Stimulated activated CD8-positive, alpha-beta memory T cell treated with anti-CD3 and anti-CD28 coated beads, Interleukin-7, amount 100 ng/mL, for 24 hours (primary cell): ENCODE measurements around the gene CD9.

Experiments used
- DNase-seq: peaks from one replicate; pipeline ENCODE4 v3.0.0-alpha.2; 2020; ENCODE audit warnings: low read depth

The CD9 gene

DNA sequence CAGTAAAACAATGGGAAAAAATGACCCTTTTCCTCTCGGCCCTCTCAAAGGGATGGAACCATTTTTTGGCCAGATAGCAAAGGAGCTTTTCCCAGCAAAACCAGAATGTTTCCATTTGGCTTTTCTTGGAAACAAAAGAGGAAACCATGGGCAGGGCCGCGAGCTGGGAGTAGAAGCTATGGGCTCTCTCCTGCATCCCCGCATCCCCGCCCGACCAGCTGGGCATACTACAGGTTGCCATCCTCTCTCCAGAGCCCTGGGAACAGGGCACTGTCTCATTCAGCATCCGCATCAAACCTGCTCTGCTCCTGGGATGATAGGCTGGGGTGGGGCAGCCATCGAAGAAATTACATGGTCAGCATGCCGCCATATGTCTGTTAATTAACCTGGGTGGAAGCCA lies 20.9 kb downstream of the CD9 start:
- DNase-seq: no peak

DNA sequence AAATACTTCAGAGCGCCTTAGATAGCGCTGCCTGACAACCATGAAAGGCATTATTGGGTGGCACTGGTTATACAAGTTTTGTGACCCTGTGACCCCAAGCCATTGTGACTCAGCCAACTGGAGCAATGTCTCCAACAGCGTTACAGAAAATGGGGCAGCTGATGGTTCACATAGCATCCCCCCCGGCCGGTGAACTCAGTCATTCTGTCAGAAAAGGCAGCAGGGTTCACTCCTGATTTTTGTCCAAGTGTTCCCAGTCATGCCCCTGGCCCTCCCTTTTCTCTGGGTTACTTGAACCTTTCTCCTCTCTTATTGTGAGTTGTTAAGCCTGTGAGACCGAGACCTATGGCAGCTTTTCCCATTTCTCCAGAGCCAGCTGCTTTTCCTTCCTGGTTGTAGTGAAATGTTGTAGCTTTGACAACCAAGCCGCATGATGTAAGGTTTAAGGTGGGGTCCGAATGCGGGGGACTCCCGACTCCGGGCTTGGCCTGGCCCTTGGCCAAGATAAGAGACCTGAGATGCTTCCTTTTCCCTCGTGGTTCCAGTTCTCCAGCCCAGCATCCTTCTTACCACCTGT lies 22.0 kb downstream of the CD9 start:
- no peak for DNase-seq

DNA sequence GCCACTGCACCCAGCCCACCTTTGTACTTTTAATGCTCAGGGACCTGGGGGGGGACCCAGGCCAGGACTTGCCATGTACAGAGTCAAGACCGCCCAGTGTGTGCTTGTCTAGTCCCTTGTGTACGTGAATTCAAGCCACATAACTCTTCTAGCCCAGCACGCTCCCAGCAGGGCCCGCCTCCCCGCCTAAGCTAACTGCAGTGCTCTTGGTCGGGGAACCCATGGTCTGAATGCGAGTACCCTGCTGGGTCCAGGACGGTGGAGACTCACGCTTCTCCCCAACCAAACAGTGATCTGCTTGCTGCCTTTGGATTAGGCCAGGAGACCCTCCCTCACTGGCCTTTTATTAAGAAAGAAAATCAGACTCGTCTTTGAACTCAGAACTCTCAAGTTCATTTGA lies 23.3 kb downstream of the CD9 start:
- no peak for DNase-seq

DNA sequence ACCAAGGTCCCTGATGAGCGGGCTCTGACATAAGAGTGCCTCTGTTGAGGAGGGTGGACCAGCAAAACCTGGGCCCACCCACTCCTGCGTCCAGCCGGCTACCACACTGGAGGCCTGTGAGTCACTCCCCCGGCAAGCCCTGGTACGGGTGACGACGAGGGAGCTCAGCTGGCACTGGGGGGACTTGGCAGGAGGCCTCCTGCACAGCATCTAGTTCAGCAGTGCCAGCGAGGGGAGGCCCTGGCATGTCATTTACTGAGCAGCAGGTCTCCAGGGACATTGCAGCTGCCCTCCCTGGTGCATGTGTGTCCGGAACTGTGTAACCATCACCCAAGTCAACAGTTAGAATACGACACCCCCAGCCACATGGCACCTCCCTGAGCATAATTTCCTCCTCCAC lies 24.4 kb downstream of the CD9 start:
- no peak for DNase-seq

DNA sequence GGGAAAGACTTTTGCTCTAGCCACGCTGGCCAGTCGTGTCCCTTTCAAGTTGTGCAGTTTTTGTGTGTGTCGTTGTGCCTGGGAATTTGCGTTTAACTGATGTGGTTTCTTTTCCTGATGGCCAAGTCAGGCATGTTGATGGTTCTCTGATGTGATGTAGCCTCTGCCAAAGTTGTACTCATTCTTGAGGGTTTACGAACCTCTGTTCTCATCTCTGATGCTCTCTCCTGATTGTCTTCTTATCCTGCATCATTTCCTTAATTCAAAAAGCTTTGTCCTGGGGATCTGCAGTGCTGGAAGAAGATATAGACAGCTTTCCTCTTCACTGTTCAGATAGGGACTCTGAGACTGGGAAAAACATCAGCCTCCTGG lies 25.4 kb downstream of the CD9 start:
- DNase-seq: no peak

DNA sequence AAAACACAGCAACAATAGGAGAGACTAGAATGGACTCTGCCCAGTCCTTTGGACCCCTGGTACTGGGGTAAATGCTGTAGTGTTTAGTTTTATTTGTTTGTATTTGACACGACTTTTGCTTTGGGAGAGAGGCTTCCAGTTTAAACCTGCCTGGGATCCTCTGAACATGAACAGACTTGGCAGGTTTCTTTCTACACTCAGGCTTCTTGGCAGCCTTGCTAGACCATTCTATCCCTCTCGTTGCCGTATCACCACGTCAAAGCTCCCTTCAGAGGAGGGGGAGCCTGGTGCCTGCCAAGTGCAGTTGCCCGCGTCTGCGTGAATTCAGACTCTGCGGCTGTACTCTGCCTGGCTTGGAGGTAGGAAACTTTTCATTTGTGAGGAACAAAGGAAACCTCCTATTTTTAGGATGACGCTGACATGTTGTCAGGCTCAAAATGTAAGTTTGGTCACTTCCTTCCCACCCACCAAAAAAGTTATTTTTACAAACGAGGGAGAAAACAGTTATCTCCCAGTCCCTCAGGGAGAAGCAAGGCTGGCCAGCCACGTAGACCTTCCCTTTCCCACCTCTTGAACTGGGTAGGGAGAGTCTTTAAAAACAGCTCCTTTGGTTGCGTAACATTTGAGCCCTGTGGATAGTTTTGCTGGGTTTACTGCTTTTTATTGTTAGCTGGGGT lies 25.9 kb downstream of the CD9 start:
- no peak for DNase-seq

DNA sequence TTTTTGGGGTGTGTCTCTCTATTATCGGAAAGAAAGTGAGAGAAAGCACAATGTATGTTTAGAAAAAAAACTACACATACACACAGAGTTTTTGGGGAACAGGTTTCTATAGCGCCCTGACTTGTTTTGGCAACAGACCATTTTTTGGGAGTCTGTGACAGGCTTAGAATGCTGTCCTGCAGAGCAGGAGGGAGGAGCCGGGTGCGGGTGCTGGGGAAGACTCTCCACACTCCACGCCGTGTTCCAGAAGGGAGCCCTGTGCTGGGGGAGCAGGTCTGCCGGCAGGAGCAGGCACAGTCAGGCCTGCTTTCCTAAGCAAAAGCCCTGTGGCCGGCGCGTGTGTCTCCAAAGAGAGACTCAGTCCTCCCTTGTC lies 26.5 kb downstream of the CD9 start:
- no peak for DNase-seq

DNA sequence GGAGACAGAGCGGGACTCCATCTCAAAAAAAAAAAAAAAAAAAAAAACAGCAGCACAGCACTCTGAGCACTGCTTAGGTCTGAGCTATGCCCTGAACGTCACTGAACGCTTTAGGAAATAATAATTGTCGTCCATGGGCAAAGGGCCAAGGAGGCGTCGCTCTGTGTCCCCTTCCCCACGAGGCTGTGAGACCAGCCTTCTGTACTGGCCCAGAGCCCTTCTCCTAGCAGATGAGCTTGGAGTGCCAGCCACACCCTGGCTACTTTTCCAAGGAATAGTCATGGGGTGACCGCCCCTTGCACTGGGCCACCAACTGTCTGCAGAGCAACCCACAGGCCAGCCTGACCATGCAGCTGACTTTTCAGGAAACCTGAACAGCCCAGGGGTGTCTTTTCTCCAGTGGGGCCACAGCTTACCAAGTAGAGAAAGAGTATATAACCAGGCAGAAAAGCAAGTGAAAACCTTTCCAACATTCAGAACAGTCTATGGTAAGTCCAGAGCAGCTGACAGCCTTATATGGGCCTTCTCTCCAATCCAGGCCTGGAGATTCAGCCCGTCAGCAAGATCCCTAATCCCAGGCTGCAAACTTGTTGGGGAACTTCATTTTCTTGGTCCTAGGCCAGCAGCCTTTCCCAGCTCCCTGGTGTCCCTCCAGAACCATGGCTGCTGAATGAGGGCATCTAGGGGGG lies 28.5 kb downstream of the CD9 start:
- DNase-seq: no peak

DNA sequence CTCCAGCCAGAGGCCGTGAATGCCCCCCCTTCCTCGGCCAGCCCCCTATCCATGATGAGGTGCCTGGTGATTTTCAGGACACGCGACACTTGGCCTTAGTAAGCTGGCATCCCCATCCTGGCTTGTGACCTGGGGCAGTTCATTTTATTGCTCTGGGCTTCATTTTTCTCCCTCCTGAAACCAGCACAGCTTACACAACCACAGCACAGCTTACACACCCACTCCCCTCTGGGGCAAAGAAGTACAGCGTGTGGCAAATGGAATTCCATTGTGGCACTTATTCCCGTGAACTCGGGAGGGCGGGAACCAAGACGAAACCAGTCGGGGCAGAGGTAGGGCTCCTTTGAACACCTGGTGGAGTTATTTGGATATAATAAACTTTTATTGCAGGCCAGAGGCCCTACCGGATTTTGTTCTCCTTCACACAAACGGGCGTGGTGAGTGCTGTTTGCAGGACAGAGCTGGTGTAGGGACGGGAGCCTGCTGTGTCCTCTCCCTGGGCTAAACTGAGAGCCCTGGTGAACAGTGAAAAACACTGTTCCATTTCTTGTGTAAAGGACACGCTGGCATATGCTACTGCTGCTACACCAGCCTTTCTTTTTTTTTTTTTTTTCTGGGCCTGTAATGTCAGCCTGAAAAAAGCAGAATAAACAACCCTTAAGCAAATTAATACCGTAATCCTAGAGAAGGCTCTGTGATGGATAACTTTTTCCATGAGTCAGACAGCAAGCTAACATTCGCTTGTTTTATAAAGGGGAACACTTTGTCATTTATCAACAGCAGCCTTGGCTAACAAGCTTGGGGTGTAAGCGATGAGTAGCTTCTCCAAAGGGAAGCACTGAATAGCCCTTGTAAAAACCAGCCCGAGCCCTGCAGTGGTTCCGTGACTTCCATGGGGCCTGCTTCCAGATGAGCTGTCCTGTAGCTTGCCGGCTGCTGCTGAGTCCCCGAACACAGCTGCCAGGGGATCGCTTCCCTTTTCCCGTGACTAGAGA lies 29.3 kb downstream of the CD9 start:
- no peak for DNase-seq

DNA sequence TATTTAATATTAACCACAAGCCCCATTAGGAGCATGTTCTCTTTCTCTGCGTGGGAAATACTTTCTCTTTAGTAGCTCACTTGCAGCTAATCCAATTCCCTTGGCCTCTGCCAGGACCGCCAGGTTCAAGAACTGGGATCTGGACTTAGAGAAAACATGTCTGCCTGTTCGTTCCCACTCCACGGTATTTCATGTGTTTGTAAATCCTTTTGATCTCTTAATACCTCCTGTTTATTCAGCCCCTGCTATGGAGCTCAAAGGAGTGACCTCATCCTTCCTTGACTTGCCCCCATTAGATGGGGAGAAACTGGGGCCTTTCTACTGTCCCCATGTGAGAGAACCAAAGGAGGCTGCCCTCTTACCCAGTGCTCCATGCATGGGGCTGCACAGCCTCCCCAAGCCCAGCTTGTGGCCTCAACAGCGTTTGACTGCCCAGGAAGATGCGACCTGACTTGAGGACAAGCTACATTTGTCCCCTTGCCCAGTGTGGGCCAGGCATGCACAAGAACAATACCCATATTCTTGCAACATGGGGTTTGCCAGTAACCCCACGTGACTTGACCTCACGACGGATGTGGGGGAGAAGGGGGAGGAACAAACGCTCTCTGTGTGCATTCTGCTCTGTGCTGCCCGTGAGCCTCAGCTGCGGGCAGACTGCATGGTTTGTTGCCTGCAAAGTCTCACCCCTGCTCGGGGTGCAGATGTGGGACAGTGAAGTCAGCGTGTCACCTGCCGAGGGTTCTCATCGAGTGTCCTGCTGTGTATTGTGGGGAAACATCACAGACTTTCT lies 30.3 kb downstream of the CD9 start:
- peak; percentile 40 for DNase-seq

DNA sequence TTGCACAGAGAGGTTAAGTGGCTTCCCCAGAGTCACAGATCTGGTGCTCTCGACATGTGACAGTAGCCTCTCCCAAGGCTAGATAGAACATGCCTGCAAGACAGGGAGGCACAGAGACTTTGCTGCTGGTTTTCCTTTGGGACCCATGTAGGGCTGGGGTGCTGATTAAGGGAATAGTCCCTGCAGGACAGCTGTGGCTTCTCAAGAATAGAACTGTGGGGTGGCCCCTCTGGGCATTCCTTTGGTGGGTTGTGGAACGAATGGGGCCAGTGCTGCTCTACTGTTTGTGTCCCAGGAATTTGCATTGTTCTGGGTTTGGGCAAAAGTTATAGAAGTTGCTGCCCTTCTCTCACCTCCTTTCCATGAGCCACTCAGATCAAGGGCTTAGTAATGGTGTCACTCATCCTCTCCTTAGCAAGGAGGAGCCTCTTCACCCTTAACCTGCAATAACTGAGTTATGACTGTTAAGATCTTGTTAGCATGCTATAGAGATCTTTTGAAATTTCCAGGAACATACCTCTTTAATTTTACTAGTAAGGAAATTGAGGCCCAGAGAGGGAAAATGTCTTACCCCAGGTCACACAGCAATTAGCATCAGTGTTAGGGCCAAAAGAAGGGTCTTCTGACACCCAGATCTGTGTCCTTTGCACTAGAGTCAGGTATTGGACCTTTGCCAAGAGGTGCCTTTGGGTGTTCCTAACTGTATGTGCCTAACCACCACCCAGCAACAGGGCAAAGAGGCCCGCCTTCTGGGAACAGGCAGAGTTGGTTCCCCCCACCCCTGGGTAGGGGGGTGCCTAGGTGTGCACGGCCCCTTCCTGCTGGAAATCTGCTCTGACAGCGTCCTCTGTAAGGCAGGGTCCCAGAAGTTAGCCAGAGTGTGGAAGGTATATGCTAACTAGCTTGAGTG lies 31.4 kb downstream of the CD9 start:
- DNase-seq: no peak

DNA sequence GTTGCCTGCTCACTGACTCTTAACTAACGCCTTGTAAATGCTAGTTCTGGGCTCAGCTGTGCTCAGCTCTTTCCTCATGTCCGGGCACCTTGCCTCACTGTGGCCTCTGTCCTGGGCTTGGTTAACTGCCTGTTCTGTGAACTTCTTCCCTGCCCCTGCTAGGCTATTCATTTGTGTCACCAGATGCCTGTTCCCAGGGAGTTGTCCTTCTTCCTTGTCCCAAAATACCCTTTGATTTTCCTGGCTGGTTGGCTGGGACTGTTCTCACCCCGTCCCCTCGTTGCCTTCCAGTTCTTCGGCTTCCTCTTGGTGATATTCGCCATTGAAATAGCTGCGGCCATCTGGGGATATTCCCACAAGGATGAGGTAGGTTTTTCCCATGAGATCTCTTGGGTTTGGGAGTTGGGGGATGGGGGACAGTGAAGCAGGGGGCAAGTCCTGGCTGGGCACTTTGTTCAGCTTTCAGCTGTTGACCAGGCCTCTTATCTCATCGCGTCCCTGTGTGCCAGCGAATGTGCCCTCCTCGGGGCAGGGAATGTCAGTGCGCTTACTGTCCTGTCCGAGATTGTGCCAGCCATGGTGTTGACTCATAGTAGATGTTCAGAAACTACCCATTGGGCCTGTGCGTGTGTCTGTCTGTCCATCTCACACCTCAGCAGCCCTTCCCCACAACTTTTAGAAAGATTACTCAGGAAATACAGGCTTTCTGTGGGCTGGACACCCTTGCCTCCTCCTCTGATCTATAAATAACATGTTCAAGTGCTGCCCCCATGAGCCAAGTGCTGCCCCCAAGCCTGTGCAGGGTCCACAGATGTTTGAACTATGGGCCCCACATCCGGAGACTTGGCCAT lies 33.1 kb downstream of the CD9 start:
- no peak for DNase-seq

DNA sequence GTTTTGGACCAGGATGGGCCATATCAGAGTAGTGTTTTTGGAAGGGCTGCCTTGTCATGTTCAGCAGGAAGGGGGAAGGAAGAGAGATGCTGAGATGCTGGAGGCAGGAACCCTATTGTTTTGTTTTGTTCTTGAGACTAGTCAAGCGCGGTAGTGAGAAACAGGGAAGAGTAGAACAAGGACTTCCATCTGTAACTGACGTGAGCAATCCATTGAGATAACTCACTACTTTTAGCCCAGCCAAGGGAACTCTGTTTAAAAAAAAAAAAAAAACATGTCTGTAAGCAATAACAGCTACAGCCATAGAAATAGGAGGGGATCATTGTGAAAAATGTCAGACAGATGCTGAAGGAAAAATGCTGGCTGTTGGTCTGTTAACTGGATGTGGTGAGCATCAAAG lies 34.0 kb downstream of the CD9 start:
- DNase-seq: no peak

DNA sequence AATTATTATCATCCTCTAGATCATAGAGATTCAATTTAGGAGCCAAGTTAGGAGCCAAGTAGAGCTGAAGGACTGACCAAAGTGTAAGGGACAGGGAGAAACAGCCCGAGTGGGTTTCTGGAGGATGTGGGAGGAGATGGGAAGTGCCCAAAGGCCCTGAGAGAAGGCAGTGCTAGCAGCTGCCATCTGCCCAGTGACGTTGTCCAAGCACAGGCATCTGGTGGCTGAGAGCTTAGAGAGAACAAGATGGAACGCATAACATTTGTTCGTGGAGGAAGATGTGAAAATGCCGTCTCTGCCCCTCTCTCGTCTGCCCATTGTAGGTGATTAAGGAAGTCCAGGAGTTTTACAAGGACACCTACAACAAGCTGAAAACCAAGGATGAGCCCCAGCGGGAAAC lies 34.7 kb downstream of the CD9 start:
- no peak for DNase-seq

DNA sequence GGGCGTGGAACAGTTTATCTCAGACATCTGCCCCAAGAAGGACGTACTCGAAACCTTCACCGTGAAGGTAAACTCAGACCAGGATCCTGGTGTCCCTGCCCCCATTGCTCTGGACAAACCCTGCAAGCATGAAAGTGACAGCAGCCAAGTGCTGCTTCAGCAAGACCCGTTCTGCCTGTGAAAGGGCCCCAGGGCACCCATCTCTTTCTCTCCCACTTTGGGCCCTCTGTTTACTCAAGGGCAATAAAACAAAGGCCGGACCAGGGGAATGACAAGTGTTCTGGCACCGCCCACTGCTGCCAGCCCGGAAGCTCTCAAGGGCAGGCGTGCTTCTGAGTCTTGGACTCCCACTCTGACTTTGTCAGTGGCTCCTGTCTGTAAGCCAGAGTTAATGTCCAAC lies 35.3 kb downstream of the CD9 start:
- DNase-seq: no peak

DNA sequence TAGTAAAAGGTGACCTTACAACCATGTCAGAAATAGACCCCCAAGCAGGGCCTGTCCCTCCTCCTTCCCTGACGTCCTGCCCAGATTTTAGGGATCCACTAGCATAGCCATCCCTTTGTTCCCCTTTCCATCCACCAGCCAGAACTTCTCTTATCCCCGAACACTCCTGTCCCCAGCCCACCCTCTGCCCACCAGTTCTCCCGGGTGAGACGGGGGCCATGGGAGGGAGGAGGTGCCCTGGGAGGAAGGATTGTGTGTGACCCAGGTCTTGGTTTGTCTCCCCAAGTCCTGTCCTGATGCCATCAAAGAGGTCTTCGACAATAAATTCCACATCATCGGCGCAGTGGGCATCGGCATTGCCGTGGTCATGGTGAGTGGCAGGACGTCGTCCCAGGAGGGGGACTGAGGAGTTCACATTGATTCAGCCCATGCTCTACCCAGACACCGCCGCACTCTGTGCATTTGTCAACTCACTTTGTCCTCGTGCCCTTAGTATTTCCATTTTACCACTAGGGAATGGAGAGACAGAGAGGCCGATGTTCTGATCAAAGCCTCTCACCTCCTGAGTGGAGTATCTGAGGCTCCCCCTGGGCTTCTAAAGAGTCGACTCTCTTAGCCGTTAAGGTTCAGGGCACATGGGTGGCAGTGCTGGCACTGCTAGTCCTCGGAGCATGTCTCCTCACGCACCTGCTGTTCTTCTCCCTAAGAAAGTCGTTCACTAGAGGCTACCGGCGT lies 35.9 kb downstream of the CD9 start:
- no peak for DNase-seq

DNA sequence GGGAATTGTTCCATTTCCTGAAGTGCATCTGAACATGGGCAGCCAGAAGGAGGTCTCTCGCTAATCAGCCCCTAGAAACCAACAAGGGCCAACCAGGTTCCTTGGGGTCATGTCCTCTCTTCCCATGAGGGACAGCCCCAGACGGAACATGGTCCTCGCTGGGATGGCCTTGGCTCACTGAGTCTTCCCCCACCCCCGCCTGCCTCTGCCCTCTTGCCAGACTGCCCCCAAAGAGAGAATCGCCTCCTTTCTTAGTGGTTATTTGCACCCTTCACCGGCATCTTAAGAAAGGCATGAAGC lies 36.4 kb downstream of the CD9 start:
- DNase-seq: no peak

DNA sequence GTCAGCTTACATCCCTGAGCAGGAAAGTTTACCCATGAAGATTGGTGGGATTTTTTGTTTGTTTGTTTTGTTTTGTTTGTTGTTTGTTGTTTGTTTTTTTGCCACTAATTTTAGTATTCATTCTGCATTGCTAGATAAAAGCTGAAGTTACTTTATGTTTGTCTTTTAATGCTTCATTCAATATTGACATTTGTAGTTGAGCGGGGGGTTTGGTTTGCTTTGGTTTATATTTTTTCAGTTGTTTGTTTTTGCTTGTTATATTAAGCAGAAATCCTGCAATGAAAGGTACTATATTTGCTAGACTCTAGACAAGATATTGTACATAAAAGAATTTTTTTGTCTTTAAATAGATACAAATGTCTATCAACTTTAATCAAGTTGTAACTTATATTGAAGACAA lies 37.6 kb downstream of the CD9 start:
- no peak for DNase-seq

DNA sequence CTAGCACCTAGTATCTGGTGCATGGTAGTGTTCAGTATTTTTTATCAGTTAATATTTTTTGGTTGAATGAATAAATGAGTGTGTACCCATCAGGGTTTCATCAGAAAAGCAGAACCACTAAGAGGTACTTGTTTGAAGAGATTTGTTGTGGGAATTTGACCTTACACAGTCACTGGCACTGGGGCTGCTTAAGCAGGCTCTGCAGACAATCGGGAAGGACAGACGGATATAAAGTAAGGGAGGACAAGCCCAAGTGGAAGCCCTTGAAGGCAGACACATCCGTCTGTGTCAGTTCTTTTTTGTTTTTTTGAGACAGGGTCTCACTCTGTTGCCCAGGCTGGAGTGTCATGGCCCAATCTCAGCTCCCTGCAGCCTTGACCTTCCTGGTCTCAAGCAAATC lies 38.7 kb downstream of the CD9 start:
- DNase-seq: no peak
